ENCODE measurements around the gene DAGLA. TPM values are rescaled to one million over a fixed set of nuclear protein-coding genes. Genes with fewer than 3 reads are reported as not detected.

The DAGLA gene
- total and polyA plus RNA-seq, 2 experiments from 2014 or later = 2.1 to 6.3 TPM

GRCh38 chr11:61709110-61709509 lies 28.9 kb downstream of the DAGLA start:
- peaks cover 21% of the 10 kb centered on the region for H3K4me1 ChIP-seq (ENCODE audit: low read depth)

GRCh38 chr11:61709572-61709971 lies 29.4 kb downstream of the DAGLA start:
- Histone ChIP-seq H3K9me3 (ENCODE audit: low read depth) (no peaks in the 10 kb centered on the region), H3K4me1 (ENCODE audit: low read depth) (peaks cover 21% of the 10 kb centered on the region), H3K27me3 (no peaks in the 10 kb centered on the region), H3K36me3 (no peaks in the 10 kb centered on the region), H3K4me3 (no peak overlapping the region), H3K27ac (no peak overlapping the region)
- no peak for DNase-seq (ENCODE audit: low read depth in 1 of 2, low spot score in 1 of 2)
- TF ChIP-seq, protein P1, sequence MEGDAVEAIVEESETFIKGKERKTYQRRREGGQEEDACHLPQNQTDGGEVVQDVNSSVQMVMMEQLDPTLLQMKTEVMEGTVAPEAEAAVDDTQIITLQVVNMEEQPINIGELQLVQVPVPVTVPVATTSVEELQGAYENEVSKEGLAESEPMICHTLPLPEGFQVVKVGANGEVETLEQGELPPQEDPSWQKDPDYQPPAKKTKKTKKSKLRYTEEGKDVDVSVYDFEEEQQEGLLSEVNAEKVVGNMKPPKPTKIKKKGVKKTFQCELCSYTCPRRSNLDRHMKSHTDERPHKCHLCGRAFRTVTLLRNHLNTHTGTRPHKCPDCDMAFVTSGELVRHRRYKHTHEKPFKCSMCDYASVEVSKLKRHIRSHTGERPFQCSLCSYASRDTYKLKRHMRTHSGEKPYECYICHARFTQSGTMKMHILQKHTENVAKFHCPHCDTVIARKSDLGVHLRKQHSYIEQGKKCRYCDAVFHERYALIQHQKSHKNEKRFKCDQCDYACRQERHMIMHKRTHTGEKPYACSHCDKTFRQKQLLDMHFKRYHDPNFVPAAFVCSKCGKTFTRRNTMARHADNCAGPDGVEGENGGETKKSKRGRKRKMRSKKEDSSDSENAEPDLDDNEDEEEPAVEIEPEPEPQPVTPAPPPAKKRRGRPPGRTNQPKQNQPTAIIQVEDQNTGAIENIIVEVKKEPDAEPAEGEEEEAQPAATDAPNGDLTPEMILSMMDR (IDR thresholded peaks at IDR 0.05; ENCODE audit: low read depth, low read length) = no peak

More at GRCh38 chr11:61709110-61709509, 28.9 kb downstream of the DAGLA start:
- no peak overlapping the region for H3K4me3 ChIP-seq
- no peak overlapping the region for H3K27ac ChIP-seq
- no peaks in the 10 kb centered on the region for H3K27me3 ChIP-seq
- H3K9me3 ChIP-seq (ENCODE audit: low read depth) = no peaks in the 10 kb centered on the region
- DNase-seq (ENCODE audit: low read depth in 1 of 2, low spot score in 1 of 2) = no peak
- H3K36me3 ChIP-seq = no peaks in the 10 kb centered on the region
- TF ChIP-seq, protein P1 (IDR thresholded peaks at IDR 0.05; ENCODE audit: low read depth, low read length) = no peak

DNA sequence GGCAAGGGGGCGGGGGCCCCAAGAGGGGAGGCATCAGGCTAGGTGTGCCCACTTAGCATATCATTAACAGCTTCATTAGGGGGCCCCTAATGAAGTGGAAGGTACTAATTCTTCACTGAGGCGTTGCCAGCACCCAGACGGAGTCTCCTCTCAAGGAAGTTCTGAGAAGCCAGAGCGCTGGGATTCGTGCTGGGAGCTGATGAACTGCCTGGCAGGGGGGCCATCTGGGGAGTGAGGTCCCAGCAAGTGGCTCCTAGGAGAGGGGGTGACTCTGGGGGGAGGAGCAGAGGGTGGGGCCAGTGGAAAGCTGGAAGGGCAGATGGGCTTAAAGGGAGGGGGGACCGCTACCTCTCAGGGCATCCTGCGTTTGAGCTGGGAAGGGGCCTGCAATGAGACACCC lies 29.8 kb downstream of the DAGLA start:
- Histone ChIP-seq H3K27ac (no peak overlapping the region), H3K36me3 (no peaks in the 10 kb centered on the region), H3K9me3 (ENCODE audit: low read depth) (no peaks in the 10 kb centered on the region), H3K4me1 (ENCODE audit: low read depth) (peaks cover 21% of the 10 kb centered on the region), H3K27me3 (no peaks in the 10 kb centered on the region), H3K4me3 (no peak overlapping the region)
- TF ChIP-seq, protein P1 (IDR thresholded peaks at IDR 0.05; ENCODE audit: low read depth, low read length) = no peak
- DNase-seq (ENCODE audit: low read depth in 1 of 2, low spot score in 1 of 2) = no peak

GRCh38 chr11:61711037-61711436 lies 30.8 kb downstream of the DAGLA start:
- H3K27ac ChIP-seq = no peak overlapping the region
- peaks cover 17% of the 10 kb centered on the region for H3K4me1 ChIP-seq (ENCODE audit: low read depth)
- no peak for DNase-seq (ENCODE audit: low read depth in 1 of 2, low spot score in 1 of 2)
- H3K36me3 ChIP-seq = no peaks in the 10 kb centered on the region
- H3K4me3 ChIP-seq = no peak overlapping the region
- no peaks in the 10 kb centered on the region for H3K27me3 ChIP-seq
- TF ChIP-seq, protein P1 (IDR thresholded peaks at IDR 0.05; ENCODE audit: low read depth, low read length) = no peak
- no peaks in the 10 kb centered on the region for H3K9me3 ChIP-seq (ENCODE audit: low read depth)

DNA sequence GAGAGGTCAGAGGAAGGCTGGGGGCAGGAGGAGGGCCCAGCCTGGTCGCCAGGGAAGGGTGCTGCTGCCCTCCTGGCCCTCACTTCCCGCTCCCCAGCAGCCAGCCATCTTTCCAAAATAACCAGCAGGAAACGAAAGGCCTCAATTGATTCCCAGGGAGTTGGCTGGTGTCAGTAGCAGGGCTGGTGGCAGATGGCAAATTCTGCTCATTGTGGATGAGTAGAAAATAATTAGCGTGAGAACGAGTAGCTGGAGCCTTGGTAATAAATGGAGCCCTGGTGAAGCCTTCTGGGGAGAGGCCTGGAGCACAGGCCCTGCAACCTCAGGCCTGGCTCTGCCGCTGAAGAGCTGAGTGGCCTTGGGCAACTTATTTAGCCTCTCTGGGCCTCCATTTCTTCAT lies 31.3 kb downstream of the DAGLA start:
- no peak for DNase-seq (ENCODE audit: low read depth in 1 of 2, low spot score in 1 of 2)
- Histone ChIP-seq H3K36me3 (no peaks in the 10 kb centered on the region), H3K27me3 (no peaks in the 10 kb centered on the region), H3K4me1 (ENCODE audit: low read depth) (peaks cover 12% of the 10 kb centered on the region), H3K27ac (no peak overlapping the region), H3K9me3 (ENCODE audit: low read depth) (no peaks in the 10 kb centered on the region), H3K4me3 (no peak overlapping the region)
- TF ChIP-seq, protein P1 (IDR thresholded peaks at IDR 0.05; ENCODE audit: low read depth, low read length) = no peak

DNA sequence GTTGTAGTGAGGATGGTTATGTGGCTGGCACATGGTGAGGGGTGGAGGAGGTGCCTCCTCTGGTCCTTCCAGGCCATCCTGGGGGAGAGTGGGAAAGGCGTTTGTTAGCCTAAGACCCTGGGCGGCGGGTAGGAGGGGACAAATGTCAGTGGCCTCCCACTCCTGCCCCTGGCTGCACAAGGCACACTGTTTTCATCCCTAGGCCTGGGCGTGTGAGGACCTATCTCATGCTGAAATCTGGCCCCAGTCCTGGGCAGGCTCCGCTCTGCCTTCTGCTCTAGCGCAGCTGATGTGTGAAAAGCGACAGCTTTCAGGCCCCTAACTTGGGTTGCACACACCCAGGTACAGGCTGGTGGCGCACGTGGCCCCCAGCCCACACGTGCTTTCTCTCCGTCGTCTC lies 32.1 kb downstream of the DAGLA start:
- Histone ChIP-seq H3K9me3 (ENCODE audit: low read depth) (no peaks in the 10 kb centered on the region), H3K27ac (no peak overlapping the region), H3K36me3 (no peaks in the 10 kb centered on the region), H3K4me1 (ENCODE audit: low read depth) (peaks cover 4% of the 10 kb centered on the region), H3K4me3 (no peak overlapping the region), H3K27me3 (no peaks in the 10 kb centered on the region)
- no peak for DNase-seq (ENCODE audit: low read depth in 1 of 2, low spot score in 1 of 2)
- TF ChIP-seq, protein P1 (IDR thresholded peaks at IDR 0.05; ENCODE audit: low read depth, low read length) = no peak
